Fibroblast of the aortic adventitia (primary cell): Measurements from ENCODE around the gene CES5A. TPM values are rescaled to one million over a fixed set of nuclear protein-coding genes. Genes with fewer than 3 reads are reported as not detected.
"Not testable (repeated sequence)": the region's sequence is repeated elsewhere in the genome, so short reads cannot be mapped to it uniquely, and the experiment has no call there.

Experiments
- DNase-seq: peaks from one replicate; pipeline ENCODE4 v3.0.0-alpha.2; 2010; ENCODE audit warnings: low read depth
- H3K4me3 ChIP-seq: 2 replicates; pipeline ENCODE4 v1.5.1; 2011; ENCODE audit warnings: low read depth, mild to moderate bottlenecking, control low read depth, low read length, moderate library complexity
- total RNA-seq: library from RNA; depleted of rRNA; stranded (reverse); fragments of >200 nt; gene quantifications from 2 replicates; pipeline ENCODE4 v1.2.3, GENCODE V29; 2012; ENCODE audit warnings: low replicate concordance
- TF ChIP-seq, protein P1 (sequence below): IDR thresholded peaks from 2 replicates; pipeline ENCODE4 v1.5.1; 2011; ENCODE audit warnings: mild to moderate bottlenecking, low read length, control low read depth, inconsistent platforms; ENCODE audit not compliant: insufficient read depth

Gene CES5A
- total RNA-seq, 1 donor, result not detected

DNA sequence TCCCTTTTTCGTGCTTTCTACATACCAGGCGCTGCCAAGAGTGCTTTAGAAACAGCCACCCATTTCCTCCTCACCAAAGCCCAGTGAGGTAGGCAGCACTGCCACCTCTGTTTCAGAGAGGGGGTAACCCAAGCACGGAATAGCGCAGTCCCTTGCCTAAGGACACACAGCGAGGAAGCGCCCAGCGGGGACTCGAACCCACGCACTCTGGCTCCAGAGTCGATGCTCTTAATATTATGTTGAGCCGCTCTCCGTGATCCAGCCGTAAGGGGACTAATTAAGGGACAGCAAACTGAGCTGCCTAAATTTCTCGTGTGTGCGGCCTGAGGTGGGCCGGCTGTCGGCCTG lies 42.8 kb downstream of the CES5A start:
- no peak overlapping the region for H3K4me3 ChIP-seq
- TF ChIP-seq, protein P1, sequence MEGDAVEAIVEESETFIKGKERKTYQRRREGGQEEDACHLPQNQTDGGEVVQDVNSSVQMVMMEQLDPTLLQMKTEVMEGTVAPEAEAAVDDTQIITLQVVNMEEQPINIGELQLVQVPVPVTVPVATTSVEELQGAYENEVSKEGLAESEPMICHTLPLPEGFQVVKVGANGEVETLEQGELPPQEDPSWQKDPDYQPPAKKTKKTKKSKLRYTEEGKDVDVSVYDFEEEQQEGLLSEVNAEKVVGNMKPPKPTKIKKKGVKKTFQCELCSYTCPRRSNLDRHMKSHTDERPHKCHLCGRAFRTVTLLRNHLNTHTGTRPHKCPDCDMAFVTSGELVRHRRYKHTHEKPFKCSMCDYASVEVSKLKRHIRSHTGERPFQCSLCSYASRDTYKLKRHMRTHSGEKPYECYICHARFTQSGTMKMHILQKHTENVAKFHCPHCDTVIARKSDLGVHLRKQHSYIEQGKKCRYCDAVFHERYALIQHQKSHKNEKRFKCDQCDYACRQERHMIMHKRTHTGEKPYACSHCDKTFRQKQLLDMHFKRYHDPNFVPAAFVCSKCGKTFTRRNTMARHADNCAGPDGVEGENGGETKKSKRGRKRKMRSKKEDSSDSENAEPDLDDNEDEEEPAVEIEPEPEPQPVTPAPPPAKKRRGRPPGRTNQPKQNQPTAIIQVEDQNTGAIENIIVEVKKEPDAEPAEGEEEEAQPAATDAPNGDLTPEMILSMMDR, result no peak
- DNase-seq, result no peak

DNA sequence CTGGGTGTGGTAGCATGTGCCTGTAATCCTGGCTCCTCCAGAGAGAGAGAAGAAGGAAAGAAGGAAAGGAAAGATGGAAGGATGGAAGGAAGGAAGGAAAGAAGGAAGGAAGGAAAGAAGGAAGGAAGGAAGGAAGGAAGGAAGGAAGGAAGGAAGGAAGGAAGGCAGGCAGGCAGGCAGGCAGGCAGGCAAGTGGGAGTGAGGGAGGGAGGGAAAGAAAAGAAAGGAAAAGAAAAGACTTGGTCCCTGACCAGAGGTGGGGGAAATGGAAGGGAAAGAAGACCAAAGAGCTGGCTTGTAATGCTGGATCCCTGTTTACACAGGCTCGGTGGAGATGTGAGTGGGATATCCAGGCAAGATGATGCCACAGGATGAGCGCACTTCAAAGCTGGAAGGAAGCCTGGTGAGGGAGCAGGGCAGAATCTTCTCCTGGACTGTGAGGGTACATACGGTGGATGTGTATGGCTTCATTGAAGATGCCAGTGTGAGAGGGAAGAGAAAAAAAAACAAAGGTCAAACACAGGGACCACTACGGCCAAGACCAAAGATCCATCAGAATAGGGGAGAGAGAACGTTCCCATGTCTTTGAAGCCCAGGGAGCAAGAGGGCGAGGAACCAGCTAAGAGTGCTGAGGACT lies 44.4 kb downstream of the CES5A start:
- H3K4me3 ChIP-seq, result no peak overlapping the region
- DNase-seq, result no peak
- TF ChIP-seq, protein P1, result no peak

DNA sequence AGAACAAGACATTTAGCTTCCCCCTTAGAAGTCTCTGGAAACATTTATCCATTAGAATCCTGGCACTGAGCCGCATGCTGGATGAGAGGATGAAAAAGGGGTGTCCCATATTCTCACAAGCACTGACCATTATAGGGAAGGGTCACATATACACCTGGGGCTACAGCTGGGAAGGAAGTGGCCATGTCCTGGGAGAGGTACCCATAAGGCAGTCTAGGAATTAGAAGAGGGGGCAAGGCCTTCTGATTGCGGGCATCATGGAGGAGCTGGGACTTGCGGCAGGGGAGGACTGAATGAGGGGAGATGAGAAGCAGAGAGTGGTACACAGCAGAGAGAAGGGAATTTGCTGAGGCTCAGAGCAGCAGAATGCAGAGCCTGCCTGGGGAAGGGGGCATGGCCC lies 45.9 kb downstream of the CES5A start:
- not testable (repeated sequence) for H3K4me3 ChIP-seq, DNase-seq

DNA sequence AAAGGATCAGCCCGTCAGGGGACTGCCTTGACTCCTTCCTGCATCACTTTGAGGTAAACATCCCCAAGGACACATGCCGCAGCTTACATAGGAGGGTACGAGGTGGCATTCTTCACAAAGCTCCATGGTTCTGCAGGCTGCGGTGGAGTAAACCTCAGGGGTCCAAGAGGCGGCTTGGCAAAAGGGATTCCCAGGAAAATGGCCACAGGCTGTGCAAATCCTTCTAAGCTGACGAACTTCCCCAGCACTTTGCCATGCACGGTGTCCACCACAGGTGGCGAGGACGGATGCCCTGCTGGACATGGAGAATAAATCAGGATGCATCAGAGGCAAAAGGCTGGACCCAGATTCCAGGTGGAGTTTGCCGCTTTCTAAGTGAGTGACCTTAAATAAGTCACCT lies 46.5 kb downstream of the CES5A start:
- DNase-seq, result no peak
- no peak overlapping the region for H3K4me3 ChIP-seq
- TF ChIP-seq, protein P1, result no peak

DNA sequence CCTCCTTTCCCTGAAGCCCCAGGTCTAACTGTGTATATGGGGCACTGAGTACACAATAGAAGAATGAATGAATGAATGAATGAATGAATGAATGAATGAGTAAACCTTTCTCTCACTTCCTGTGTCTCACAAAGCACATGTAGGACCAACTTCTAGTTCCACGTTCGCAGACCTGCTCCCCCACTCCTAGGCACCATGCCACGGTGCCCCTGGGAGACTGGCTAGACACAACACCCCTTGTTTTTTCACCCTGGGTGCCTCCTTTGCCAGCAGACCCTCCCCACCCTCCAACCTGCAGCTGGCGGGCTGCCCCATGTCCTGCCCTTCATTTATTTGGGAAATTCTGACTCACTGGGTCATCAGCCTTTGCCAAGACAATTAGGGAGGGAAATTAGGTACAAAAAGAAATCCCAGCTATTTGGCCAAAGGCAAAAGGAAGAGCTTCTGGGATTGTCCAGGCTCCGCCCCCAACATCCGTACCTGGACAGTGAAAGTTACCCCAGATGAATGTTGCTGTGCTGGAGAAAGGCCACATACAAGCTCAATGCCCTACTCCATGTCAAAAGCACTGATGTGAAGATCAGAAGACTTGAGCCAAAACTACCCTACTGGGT lies 50.0 kb downstream of the CES5A start:
- no peak for DNase-seq
- H3K4me3 ChIP-seq, result no peak overlapping the region
- TF ChIP-seq, protein P1, result no peak

- TF ChIP-seq, protein P1, result no peak
- DNase-seq, result no peak
- H3K4me3 ChIP-seq, result no peak overlapping the region
Measured at GRCh38 chr16:55824473-55825000, 50.6 kb downstream of the CES5A start.

- no peak for DNase-seq
- TF ChIP-seq, protein P1, result no peak
Measured at GRCh38 chr16:55822280-55822810, 52.8 kb downstream of the CES5A start.

More at GRCh38 chr16:55822280-55822810, 52.8 kb downstream of the CES5A start:
- H3K4me3 ChIP-seq, result no peak overlapping the region
